ENCODE data around the gene ADAM15. TPM values are rescaled to one million over a fixed set of nuclear protein-coding genes. Genes with fewer than 3 reads are reported as not detected.
A peak's percentile ranks its signal among the peaks of the same experiment; 100 is the strongest.

Gene ADAM15
- total RNA-seq, 3 donors from 2014 or later, result 97.8 to 155 (median 109) TPM

GRCh38 chr1:155033524-155033923, 17.6 kb upstream of the ADAM15 start, which contains the start of the genes DCST1 and DCST2:
TSS of gene DCST1 (plus strand) at chr1:155033824. CDS start at chr1:155034037, 213 bp downstream.
TSS of gene DCST2 (minus strand) at chr1:155033781. CDS start at chr1:155033701, 80 bp downstream.
- H3K36me3 ChIP-seq, result no peaks in the 10 kb centered on the region
- no peaks in the 10 kb centered on the region for H3K27me3 ChIP-seq
- intact Hi-C loops (cut with DNase I; ENCODE audit: low total_unique reads), result no loop called here
- no peak within 1 kb of the TSS for H3K4me3 ChIP-seq
- DNase-seq (ENCODE audit: low spot score in 2 of 2), result no peak
- no peak within 1 kb of the TSS for H3K27ac ChIP-seq
- TF ChIP-seq, protein P1, sequence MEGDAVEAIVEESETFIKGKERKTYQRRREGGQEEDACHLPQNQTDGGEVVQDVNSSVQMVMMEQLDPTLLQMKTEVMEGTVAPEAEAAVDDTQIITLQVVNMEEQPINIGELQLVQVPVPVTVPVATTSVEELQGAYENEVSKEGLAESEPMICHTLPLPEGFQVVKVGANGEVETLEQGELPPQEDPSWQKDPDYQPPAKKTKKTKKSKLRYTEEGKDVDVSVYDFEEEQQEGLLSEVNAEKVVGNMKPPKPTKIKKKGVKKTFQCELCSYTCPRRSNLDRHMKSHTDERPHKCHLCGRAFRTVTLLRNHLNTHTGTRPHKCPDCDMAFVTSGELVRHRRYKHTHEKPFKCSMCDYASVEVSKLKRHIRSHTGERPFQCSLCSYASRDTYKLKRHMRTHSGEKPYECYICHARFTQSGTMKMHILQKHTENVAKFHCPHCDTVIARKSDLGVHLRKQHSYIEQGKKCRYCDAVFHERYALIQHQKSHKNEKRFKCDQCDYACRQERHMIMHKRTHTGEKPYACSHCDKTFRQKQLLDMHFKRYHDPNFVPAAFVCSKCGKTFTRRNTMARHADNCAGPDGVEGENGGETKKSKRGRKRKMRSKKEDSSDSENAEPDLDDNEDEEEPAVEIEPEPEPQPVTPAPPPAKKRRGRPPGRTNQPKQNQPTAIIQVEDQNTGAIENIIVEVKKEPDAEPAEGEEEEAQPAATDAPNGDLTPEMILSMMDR (IDR thresholded peaks at IDR 0.05), result no peak
- TF ChIP-seq POLR2A (IDR thresholded peaks at IDR 0.05), result no peak
- TF ChIP-seq POLR2AphosphoS5 (IDR thresholded peaks at IDR 0.05), result no peak
- no peaks in the 10 kb centered on the region for H3K9me3 ChIP-seq
- H3K4me1 ChIP-seq, result peaks cover 0 to under 1% of the 10 kb centered on the region in 2 donors

DNA sequence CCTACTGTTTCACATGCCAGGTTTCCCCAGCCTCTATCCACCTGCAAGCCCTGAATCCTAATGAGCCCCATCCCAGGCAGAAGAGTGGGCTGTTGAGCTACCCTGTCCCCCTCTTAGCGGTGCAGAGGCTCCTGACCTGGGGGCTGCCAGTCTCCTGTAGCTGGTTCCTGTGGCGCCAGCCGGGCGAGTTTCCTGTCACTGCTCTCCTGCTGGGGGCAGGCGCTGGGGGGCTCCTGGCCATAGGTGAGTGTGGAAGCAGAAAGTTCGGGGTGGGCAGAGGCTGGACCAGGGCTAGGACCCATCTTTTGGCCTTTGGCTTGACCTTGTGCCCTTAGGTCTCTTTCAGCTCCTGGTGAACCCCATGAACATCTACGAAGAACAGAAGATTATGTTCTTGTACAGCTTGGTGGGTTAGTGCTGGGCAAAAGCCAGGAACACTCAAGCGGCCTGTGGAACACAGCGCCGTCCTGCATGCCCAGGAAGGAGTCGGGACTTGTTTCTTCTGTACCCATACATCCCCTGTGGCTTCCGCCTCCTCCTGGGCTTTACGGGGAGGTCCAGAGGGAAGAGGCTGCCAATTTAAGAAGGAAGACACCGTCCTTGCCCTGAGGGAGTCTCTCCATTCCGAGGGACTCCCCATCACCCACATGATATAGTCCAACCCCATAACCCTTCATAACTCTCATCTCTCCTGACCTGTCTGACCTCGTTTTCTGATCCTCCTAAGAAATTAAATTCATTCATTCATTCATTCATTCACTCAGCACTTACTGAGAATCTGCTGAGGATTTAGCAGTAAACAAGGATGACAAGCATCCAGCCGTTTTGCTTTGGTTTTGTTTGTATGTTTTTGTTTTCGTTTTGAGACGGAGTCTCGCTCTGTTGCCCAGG, 16.6 kb upstream of the ADAM15 start:
- Histone ChIP-seq H3K4me1 (peaks cover 0 to 8% of the 10 kb centered on the region in 2 donors), H3K4me3 (no peak overlapping the region), H3K9me3 (no peaks in the 10 kb centered on the region), H3K27ac (no peak overlapping the region), H3K27me3 (no peaks in the 10 kb centered on the region), H3K36me3 (no peaks in the 10 kb centered on the region)
- DNase-seq (ENCODE audit: low spot score in 2 of 2), result no peak
- TF ChIP-seq POLR2A (IDR thresholded peaks at IDR 0.05) (no peak), POLR2AphosphoS5 (IDR thresholded peaks at IDR 0.05) (no peak)
- TF ChIP-seq, protein P1 (IDR thresholded peaks at IDR 0.05), result no peak
- intact Hi-C loops (cut with DNase I; ENCODE audit: low total_unique reads), result no loop called here

GRCh38 chr1:155035936-155036335, 15.2 kb upstream of the ADAM15 start:
- no peak for TF ChIP-seq POLR2AphosphoS5 (IDR thresholded peaks at IDR 0.05)
- TF ChIP-seq, protein P1 (IDR thresholded peaks at IDR 0.05), result no peak
- TF ChIP-seq POLR2A (IDR thresholded peaks at IDR 0.05), result no peak
- intact Hi-C loops (cut with DNase I; ENCODE audit: low total_unique reads), result no loop called here
- no peaks in the 10 kb centered on the region for H3K36me3 ChIP-seq
- H3K4me1 ChIP-seq, result peaks cover 0 to 8% of the 10 kb centered on the region in 2 donors
- no peaks in the 10 kb centered on the region for H3K27me3 ChIP-seq
- peak overlapping the region in 1 of 2 donors; percentile 21 for H3K27ac ChIP-seq
- no peak for DNase-seq (ENCODE audit: low spot score in 2 of 2)
- H3K9me3 ChIP-seq, result no peaks in the 10 kb centered on the region
- H3K4me3 ChIP-seq, result no peak overlapping the region

DNA sequence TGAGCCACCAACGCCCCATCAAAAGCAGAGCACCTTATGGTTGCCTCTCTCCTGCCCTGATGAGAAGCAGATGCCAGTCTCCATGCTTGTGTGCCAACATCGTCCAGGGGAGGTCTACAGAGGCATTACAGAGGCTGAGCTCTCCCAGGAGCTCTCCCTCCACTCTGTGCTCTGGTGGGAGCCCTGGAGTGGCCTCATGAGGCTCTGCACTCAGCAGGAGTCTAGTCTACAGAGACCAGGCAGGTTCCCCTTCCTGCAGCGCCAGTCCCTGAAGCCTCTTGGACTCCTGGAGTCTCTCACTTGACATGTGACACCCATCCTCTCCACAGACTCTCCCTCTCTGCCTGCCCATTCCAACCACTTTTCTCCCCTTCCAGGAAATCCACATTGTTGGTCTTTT, 14.1 kb upstream of the ADAM15 start:
- no peaks in the 10 kb centered on the region for H3K27me3 ChIP-seq
- peaks cover 0 to 8% of the 10 kb centered on the region in 2 donors for H3K4me1 ChIP-seq
- peak overlapping the region in 1 of 2 donors; percentile 90 for H3K27ac ChIP-seq
- no peaks in the 10 kb centered on the region for H3K9me3 ChIP-seq
- no peak for TF ChIP-seq POLR2AphosphoS5 (IDR thresholded peaks at IDR 0.05)
- no peak for TF ChIP-seq POLR2A (IDR thresholded peaks at IDR 0.05)
- no peak overlapping the region for H3K4me3 ChIP-seq
- DNase-seq (ENCODE audit: low spot score in 2 of 2), result no peak
- intact Hi-C loops (cut with DNase I; ENCODE audit: low total_unique reads), result no loop called here
- no peaks in the 10 kb centered on the region for H3K36me3 ChIP-seq

DNA sequence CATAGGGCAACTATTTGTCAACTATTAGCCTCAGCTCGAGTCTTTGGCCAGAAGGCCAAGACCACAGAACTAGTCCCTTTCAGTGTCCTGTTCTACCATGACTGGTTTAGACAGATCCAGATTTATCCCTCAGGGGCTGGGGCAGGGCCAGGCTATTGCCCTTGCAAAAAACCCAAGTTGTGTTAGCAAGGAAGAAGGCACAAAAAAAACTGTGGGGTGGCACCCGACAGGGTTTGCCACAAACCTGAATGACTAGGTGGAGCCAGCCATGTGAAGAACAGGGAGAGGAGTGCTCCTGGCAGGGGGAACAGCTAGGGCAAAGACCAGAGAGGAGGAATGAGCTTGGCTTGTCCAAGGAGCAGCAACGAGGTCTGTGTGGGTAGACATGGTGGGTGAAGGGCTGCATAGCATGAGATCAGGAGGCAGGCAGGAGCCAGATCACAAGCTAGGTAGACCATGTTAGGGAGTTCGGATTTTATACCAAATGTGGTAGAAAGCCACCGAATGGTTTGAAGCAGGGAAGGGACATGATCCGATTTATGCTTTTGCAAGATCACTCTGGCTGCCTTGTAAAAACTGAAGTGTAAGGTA, 13.2 kb upstream of the ADAM15 start:
- peak overlapping the region; percentile 75 to 90 for H3K27ac ChIP-seq
- no peak overlapping the region for H3K4me3 ChIP-seq
- H3K9me3 ChIP-seq, result no peaks in the 10 kb centered on the region
- TF ChIP-seq, protein P1 (IDR thresholded peaks at IDR 0.05), result no peak
- peak in 1 of 3 donors; percentile 50 for TF ChIP-seq POLR2AphosphoS5 (IDR thresholded peaks at IDR 0.05)
- no peaks in the 10 kb centered on the region for H3K27me3 ChIP-seq
- DNase-seq (ENCODE audit: low spot score in 2 of 2), result peak in 1 of 2 donors; percentile 87
- H3K4me1 ChIP-seq, result peaks cover 0 to 8% of the 10 kb centered on the region in 2 donors
- intact Hi-C loops (cut with DNase I; ENCODE audit: low total_unique reads), result no loop called here
- H3K36me3 ChIP-seq, result no peaks in the 10 kb centered on the region

Measured in breast epithelium (tissue), 4 donors.